Thyroid gland (tissue), 4 donors: ENCODE results near the gene PDHX. TPM values are rescaled to one million over a fixed set of nuclear protein-coding genes. Genes with fewer than 3 reads are reported as not detected.
A peak's percentile ranks its signal among the peaks of the same experiment; 100 is the strongest.

Experiments used
- DNase-seq, 2 donors: peaks; one replicate each; pipeline ENCODE4 v3.0.0-alpha.2; 2019
- H3K27ac ChIP-seq, 3 donors: fragments of 200-600 bp; sonication (generic); 1 replicate in 2 of 3; 2 replicates in 1 of 3; pipeline ENCODE4 v1.5.1; 2016 to 2019; ENCODE audit warnings: mild to moderate bottlenecking in 1 of 3, moderate library complexity in 1 of 3
- H3K27me3 ChIP-seq: fragments of 200-600 bp; sonication (generic); one replicate; pipeline ENCODE4 v1.5.1; 2019
- H3K36me3 ChIP-seq, 2 donors: fragments of 200-600 bp; sonication (generic); one replicate each; pipeline ENCODE4 v1.5.1; 2016 to 2019
- H3K4me1 ChIP-seq, 2 donors: fragments of 200-600 bp; sonication (generic); one replicate each; pipeline ENCODE4 v1.5.1; 2017 to 2019
- H3K4me3 ChIP-seq, 3 donors: fragments of 200-600 bp; sonication (generic); replicated peaks in 1 of 3; 1 replicate in 2 of 3; 2 replicates in 1 of 3; pipeline ENCODE4 v1.5.1; 2016; ENCODE audit warnings: mild to moderate bottlenecking in 1 of 3
- H3K9me3 ChIP-seq: fragments of 200-600 bp; sonication (generic); one replicate; pipeline ENCODE4 v1.5.1; 2017
- POLR2A ChIP-seq, 2 donors: fragments of 450-650 bp; IDR thresholded peaks; one replicate each; pipeline ENCODE4 v1.6.1; 2017; ENCODE audit warnings: antibody characterized with exemption in 2 of 2, mild to moderate bottlenecking in 2 of 2, moderate library complexity in 1 of 2
- WGBS, 2 donors: methylation state at CpG; one replicate each; pipeline ENCODE4 v1.1.5; 2017; 5-methylcytosine and 5-hydroxymethylcytosine counted together
- intact Hi-C: fragments of 100-400 bp; cut with DNase I; formaldehyde crosslinking; loops from one replicate; pipeline ENCODE4 v1.15.1; 2023
- total RNA-seq, 4 donors: library from RNA; depleted of rRNA; stranded (reverse); fragments of >200 nt; gene quantifications; one replicate each; pipeline ENCODE4 v1.2.3, GENCODE V29; 2016
- TF ChIP-seq, protein P1 (sequence below), 6 experiments: fragments of 200-600 bp in 3 of 6; fragments of 450-650 bp in 3 of 6; sonication (generic) in 3 of 6; IDR thresholded peaks; one replicate each; pipeline ENCODE4 v1.5.1; 2016 to 2019; ENCODE audit warnings: antibody characterized with exemption in 6 of 6, mild to moderate bottlenecking in 2 of 6, inconsistent platforms in 1 of 6, moderate library complexity in 1 of 6

The PDHX gene
- total RNA-seq, 4 donors from 2014 or later = 30.8 to 35.2 (median 31.2) TPM

DNA sequence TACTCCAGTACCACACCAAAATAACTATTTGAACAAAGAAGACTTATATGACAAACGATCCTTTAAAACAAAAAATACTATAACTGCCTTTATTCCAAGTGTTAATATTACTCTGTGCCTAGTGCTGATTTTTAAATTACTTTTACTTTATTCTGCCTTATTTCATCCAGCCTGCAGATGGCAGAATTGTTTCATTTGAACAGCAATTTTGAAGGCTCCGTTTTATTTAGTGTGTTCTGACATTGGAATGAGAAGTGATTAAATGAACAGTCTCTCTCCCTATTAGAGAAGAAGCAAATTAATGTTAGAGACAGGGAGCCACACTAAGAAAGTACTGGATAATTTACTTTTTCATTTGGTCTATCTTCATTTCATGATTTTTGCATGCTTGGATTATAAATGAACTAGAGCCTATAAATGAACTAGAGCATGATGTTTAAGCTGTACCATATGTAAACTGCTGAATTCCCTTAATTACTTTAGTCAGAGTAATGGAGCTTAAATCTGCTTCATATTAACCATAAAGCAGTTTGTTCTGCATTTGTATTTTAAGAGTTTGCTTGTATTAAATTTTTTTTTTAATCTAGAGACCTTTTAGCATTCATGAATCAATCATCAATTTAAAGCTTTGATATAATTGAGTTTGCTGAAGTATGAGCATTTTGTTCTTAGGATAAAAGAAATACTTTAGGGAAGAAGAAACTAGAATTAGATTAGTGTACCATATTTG, 9.8 kb downstream of the PDHX start:
- H3K36me3 ChIP-seq = no peaks in the 10 kb centered on the region
- intact Hi-C loops = loop anchor here (10.0 kb wide), 1 partner anchor 469 kb away; no protein-coding TSS in a partner anchor
- WGBS, 2 donors = 4 to 8% methylated on average over 2 of the region's 2 CpGs
- H3K4me3 ChIP-seq = no peak overlapping the region
- peaks cover 37 to 47% of the 10 kb centered on the region in 2 donors for H3K4me1 ChIP-seq
- no peak overlapping the region for H3K27ac ChIP-seq
- no peaks in the 10 kb centered on the region for H3K9me3 ChIP-seq
- TF ChIP-seq POLR2A (IDR thresholded peaks at IDR 0.05) = no peak
- TF ChIP-seq, protein P1, sequence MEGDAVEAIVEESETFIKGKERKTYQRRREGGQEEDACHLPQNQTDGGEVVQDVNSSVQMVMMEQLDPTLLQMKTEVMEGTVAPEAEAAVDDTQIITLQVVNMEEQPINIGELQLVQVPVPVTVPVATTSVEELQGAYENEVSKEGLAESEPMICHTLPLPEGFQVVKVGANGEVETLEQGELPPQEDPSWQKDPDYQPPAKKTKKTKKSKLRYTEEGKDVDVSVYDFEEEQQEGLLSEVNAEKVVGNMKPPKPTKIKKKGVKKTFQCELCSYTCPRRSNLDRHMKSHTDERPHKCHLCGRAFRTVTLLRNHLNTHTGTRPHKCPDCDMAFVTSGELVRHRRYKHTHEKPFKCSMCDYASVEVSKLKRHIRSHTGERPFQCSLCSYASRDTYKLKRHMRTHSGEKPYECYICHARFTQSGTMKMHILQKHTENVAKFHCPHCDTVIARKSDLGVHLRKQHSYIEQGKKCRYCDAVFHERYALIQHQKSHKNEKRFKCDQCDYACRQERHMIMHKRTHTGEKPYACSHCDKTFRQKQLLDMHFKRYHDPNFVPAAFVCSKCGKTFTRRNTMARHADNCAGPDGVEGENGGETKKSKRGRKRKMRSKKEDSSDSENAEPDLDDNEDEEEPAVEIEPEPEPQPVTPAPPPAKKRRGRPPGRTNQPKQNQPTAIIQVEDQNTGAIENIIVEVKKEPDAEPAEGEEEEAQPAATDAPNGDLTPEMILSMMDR (IDR thresholded peaks at IDR 0.05) = peak in 5 of 6 experiments; percentile 33 to 92 (median 73)
- DNase-seq = no peak
- no peaks in the 10 kb centered on the region for H3K27me3 ChIP-seq

DNA sequence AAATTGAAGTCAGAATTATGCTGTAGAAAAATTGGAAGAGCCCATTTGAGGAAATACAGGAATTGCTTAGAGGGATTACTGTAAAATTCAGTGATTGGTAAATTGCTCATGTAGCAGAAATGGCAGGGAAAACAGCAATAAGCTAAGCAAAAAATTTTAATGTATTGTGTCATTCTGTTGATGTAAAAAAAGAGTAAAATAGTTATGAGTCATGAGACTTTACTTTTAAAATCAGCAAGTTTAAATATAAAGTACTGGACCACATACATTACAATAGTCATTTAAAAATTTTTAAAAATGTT, 10.4 kb downstream of the PDHX start:
- no peak for DNase-seq
- Histone ChIP-seq H3K4me1 (peaks cover 37 to 47% of the 10 kb centered on the region in 2 donors), H3K4me3 (no peak overlapping the region), H3K9me3 (no peaks in the 10 kb centered on the region), H3K27ac (no peak overlapping the region), H3K27me3 (no peaks in the 10 kb centered on the region), H3K36me3 (no peaks in the 10 kb centered on the region)
- intact Hi-C loops = loop anchor here (10.0 kb wide), 1 partner anchor 468 kb away; no protein-coding TSS in a partner anchor
- TF ChIP-seq, protein P1 (IDR thresholded peaks at IDR 0.05) = no peak
- TF ChIP-seq POLR2A (IDR thresholded peaks at IDR 0.05) = no peak

DNA sequence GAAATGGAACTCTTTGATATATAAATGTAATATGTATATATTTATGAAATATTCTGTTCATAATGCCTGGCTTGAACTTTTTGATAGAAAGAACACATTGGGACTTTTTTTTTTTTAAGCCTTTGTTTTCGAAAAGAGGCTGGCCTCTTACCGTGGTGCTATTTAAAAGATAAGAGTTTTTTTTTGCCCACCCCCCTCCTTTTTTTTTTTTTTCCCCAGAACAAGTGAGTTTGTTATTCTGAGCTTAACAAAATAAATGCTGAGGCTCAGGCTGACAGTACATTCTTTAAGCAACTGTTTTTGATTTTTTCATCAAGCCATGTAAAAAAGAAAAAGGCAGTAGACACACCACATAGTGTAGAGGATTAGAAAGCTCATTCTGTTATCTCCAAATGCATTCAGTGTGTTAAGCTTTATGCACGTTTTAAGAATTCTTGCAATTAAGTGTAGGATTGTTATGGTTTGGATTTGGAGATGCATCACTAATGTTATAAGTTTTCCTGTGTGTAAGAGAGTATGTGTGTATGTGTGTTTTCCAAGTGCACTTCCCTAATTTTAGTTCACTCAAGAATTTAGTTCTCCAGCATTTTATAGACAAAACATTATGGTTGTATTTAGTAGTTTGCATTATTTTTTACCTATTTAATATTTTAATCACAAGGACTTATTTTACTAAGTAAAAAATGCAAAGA, 12.0 kb downstream of the PDHX start:
- peak overlapping the region in 2 of 3 donors; percentile 4 to 35 for H3K27ac ChIP-seq
- no peak overlapping the region for H3K4me3 ChIP-seq
- no peaks in the 10 kb centered on the region for H3K9me3 ChIP-seq
- intact Hi-C loops = loop anchor here (10.0 kb wide), 1 partner anchor 466 kb away; no protein-coding TSS in a partner anchor
- WGBS, 2 donors = 31 to 39% methylated on average over 3 of the region's 3 CpGs
- H3K36me3 ChIP-seq = no peaks in the 10 kb centered on the region
- peaks cover 37 to 47% of the 10 kb centered on the region in 2 donors for H3K4me1 ChIP-seq
- TF ChIP-seq, protein P1 (IDR thresholded peaks at IDR 0.05) = no peak
- no peak for TF ChIP-seq POLR2A (IDR thresholded peaks at IDR 0.05)
- DNase-seq = no peak
- H3K27me3 ChIP-seq = no peaks in the 10 kb centered on the region

DNA sequence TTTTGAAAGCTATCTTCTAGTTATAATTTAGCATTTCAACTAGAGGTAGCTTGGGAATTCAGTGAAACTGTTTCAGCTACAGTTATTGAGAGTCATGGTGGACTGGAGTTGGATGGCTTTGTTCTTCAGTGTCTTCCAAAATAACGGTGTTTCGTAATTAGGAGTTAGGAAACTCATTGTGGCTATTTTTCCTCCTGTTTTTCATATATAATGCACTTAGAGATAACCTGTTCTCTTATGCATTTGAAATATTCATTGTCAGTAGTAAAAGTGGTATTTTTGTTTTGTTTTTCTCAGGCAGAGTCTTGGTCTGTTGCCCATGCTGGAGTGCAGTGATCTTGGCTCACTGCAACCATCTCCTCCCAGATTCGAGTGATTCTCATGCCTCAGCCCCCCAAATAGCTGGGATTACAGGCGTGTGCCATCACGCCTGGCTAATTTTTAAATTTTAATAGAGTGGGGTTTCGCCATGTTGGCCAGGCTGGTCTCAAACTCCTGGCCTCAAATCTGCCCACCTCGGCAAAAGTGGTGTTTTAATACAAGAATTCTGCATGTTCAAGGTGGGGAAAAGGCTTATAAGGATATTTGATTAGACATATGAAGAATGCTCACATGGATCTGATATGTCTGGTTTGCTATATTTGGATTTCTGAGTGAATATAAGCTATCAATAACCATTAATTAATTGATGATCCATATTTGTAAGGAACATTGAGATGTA, 12.7 kb downstream of the PDHX start:
- DNase-seq = peak; percentile 43 to 56
- TF ChIP-seq, protein P1 (IDR thresholded peaks at IDR 0.05) = no peak
- no peak for TF ChIP-seq POLR2A (IDR thresholded peaks at IDR 0.05)
- H3K9me3 ChIP-seq = no peaks in the 10 kb centered on the region
- no peak overlapping the region for H3K4me3 ChIP-seq
- H3K4me1 ChIP-seq = peaks cover 37 to 47% of the 10 kb centered on the region in 2 donors
- no peaks in the 10 kb centered on the region for H3K36me3 ChIP-seq
- H3K27me3 ChIP-seq = no peaks in the 10 kb centered on the region
- H3K27ac ChIP-seq = peak overlapping the region in 2 of 3 donors; percentile 4 to 35
- intact Hi-C loops = loop anchor here (10.0 kb wide), 1 partner anchor 466 kb away; no protein-coding TSS in a partner anchor
- WGBS, 2 donors = 49 to 69% methylated on average over 7 of the region's 7 CpGs
